ENCODE measurements around the gene GSC2.
A peak's percentile ranks its signal among the peaks of the same experiment; 100 is the strongest.

GSC2 gene

DNA sequence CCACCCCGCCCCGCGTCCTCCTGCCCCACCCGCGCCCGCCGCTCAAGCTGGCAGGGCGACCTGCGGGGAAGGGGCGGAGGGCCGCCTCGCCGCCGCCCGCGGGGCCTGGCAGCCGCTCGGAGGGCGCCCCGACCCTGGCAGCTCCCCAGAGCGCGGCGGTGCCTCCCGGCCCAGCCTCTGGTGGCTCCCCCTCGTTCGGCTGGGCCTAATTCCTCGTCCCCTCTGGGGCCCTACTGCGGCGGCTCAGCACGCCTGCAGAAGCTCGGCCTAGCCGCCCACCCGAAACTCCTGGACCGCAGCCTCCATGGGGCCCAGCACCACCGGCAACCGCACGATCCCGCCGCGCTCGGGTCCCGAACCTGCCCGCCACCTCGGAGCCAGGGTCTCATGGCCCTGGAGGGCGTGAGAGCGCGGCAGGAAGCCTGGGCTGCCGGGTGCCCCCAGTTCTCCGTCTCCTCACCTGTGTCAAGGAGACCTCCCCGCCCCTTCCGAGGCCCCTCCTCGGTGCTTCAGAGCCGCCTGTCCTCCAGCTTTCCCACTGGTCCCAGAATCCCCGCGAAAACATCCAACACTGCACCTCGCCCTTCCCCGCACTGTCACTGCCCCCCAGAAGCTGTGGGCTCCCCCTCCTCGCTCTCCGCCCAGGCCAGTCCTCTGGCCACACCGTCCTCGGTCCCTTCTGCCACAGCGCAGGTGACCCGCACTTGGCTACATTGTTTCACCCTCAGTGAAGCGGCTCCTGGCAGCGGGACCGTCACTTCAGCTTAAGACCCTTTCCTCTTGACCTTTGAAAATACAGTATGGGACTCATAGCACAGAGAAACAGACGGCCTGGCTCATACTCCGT is 613 bp upstream of the GSC2 start:
- no peak overlapping the region for H3K4me3 ChIP-seq (replicated peaks in 1 of 2; ENCODE audit: low read depth in 2 of 2, low read length in 2 of 2)
- TF ChIP-seq, protein P1, sequence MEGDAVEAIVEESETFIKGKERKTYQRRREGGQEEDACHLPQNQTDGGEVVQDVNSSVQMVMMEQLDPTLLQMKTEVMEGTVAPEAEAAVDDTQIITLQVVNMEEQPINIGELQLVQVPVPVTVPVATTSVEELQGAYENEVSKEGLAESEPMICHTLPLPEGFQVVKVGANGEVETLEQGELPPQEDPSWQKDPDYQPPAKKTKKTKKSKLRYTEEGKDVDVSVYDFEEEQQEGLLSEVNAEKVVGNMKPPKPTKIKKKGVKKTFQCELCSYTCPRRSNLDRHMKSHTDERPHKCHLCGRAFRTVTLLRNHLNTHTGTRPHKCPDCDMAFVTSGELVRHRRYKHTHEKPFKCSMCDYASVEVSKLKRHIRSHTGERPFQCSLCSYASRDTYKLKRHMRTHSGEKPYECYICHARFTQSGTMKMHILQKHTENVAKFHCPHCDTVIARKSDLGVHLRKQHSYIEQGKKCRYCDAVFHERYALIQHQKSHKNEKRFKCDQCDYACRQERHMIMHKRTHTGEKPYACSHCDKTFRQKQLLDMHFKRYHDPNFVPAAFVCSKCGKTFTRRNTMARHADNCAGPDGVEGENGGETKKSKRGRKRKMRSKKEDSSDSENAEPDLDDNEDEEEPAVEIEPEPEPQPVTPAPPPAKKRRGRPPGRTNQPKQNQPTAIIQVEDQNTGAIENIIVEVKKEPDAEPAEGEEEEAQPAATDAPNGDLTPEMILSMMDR (IDR thresholded peaks at IDR 0.05; ENCODE audit: low read depth, low read length) = no peak
- DNase-seq (ENCODE audit: low read depth in 2 of 2) = no peak

DNA sequence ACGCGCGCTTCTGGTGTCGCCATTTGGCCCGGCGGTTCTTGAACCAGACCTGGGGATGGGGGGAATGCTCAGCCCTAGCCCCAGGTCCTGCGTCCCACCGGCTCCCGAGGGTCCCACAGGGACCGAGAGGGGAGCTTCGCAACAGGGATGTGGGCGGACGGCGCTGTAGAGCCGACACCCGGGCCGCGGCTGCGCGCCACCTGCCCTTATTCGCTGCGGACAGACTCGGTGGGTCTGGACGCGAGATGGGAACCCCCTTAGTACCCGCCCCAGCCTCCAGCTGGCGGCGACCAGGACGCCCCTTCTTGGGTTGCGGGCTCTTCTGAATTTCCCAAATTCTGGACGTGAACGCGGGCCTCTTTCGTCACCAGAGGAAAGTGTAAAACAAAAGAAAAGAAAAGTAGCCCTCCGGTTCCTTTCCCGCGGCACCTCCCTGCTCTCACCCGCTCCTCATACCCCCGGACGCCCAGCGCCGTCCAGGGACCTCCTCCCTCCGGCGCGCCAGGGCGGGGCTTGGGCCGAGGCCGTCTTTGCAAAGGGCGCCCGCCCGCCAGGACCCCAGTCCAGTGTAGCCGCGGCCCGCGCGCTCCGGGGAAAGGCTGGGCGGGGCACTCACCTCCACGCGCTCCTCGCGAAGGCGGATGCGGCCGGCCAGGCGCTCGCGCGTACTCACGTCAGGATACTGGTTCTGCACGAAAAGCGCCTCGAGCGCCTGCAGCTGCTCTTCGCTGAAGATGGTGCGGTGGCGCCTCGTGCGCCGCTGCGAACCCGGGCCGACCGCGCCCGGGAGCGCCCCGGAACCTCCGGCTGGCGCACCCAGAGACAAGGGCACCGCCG is 827 bp downstream of the GSC2 start:
- no peak overlapping the region for H3K4me3 ChIP-seq (replicated peaks in 1 of 2; ENCODE audit: low read depth in 2 of 2, low read length in 2 of 2)

DNA sequence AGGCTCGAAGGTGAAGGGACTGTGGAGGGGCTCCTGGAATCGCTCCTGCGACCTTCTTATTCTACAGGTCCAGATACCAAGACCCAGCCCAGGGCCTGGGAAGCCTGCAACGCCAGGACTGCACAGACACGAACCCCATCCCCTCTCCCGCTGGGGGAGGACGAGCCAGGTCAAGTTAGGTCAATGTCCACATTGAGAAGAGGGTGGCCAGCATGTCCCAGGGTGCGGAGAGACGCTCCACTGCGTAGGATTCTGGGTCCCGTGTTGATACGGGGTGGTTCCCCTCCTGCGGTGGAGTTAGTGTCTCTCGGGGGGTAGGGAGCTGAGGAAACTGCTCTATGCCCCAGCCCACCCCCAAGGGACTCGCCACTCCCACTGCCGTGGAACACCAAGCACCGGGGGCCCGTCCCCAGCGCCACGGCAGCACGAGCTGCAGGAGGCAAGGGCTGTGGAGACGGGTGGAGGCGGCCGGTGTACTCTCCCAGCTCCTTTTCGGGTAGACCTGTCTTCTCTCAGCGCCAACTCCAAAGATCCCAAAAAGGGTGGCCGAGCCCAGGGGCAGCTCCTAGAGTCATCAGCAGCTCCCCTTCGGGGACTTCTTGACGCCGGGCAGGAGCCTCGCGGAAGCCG is 1.6 kb downstream of the GSC2 start:
- no peak overlapping the region for H3K4me3 ChIP-seq (replicated peaks in 1 of 2; ENCODE audit: low read depth in 2 of 2, low read length in 2 of 2)
- TF ChIP-seq, protein P1 (IDR thresholded peaks at IDR 0.05; ENCODE audit: low read depth, low read length) = no peak
- no peak for DNase-seq (ENCODE audit: low read depth in 2 of 2)

More for the DNA sequence above, 827 bp downstream of the GSC2 start:
- DNase-seq (ENCODE audit: low read depth in 2 of 2) = no peak
- TF ChIP-seq, protein P1 (IDR thresholded peaks at IDR 0.05; ENCODE audit: low read depth, low read length) = no peak

DNA sequence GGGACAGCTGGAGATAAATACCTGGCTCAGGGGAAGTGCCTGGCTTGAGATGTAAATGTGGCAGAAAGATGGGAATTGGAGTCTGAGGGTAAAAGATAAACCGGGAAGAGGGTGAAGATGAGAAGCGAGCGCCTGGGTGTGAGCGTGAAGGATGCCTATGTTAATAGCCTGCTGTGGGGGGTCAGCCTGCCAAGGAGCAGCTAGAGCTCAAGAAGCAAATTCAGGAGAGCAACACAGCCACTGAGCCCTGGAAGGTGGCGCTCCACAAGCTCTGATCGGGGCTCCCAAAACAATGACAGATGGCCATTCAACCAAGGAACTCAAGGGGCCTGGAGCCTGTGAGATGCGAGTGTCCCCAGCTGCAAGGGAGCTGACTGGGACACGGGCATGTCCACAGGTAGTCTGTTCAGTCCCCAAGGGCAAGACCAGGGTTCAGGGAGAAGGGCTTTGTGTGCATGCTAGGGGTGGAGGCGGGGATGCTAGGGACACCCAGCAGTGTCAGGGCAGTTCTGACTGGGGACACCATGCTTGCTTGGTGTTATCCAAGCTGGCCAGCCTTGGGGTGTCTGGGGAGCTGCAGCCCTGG is 2.8 kb downstream of the GSC2 start:
- TF ChIP-seq, protein P1 (IDR thresholded peaks at IDR 0.05; ENCODE audit: low read depth, low read length) = no peak
- DNase-seq (ENCODE audit: low read depth in 2 of 2) = no peak
- H3K4me3 ChIP-seq (replicated peaks in 1 of 2; ENCODE audit: low read depth in 2 of 2, low read length in 2 of 2) = no peak overlapping the region

DNA sequence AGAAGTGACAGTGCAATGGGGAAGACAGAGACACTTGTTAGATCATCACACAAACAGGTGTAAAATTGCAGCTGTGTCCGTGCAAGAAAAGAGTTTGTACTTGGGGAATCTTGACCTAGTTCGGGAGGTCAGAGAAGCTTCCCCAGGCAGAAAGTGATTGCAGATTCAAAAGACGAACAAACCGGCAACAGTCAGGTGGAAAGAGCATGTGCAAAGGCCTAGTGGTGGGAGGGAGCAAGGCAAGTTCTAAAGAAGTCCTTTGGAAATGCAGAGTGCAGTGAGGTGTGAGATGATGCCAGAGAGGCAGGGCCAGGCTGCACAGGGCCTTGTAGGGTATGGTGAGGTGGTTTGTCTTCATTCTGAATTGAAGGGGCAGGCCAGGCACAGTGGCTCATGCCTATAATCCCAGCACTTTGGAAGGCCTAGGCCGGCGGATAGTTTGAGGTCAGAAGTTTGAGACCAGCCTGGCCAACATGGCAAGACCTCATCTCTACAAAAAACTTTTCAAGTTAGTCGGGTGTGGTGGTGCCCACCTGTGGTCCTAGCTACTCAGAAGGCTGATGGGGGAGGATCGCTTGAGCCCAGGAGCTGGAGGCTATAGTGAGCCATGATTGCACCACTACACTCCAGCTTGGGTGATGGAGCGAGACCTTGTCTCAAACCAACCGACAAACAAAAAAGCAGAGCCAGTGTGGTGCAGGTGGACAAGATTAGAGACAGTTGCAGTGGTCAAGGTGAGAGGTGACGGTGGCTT is 3.7 kb downstream of the GSC2 start:
- DNase-seq (ENCODE audit: low read depth in 2 of 2) = no peak
- TF ChIP-seq, protein P1 (IDR thresholded peaks at IDR 0.05; ENCODE audit: low read depth, low read length) = no peak
- no peak overlapping the region for H3K4me3 ChIP-seq (replicated peaks in 1 of 2; ENCODE audit: low read depth in 2 of 2, low read length in 2 of 2)

DNA sequence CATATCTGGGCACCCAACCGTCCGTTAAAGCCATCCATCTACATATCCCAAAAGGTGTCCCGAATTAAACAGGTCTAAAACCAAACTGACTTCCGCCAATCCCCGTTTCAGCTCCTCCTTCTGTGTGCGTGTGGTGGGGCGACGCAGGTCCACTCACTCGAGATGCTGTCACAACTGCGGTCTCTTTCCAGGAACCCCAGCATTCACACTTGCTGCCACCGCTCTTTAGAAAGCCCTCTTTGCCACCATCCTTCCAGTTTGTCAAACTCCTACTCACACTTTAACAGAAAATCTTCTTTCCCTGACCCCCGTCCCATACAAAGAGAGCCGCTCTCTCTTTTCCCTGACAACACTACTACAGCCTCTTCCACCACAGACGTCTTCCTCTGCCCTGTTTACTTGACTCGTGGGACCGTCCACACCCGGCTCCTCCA is 6.1 kb downstream of the GSC2 start:
- peak; percentile 14 to 18 for DNase-seq (ENCODE audit: low read depth in 2 of 2)
- peak overlapping the region; percentile 63 to 78 for H3K4me3 ChIP-seq (replicated peaks in 1 of 2; ENCODE audit: low read depth in 2 of 2, low read length in 2 of 2)
- TF ChIP-seq, protein P1 (IDR thresholded peaks at IDR 0.05; ENCODE audit: low read depth, low read length) = no peak
